OCI-LY7 (cell line): ENCODE results near the gene IQGAP2. TPM values are rescaled to one million over a fixed set of nuclear protein-coding genes. Genes with fewer than 3 reads are reported as not detected.

Source experiments
- BruUV-seq: library from RNA; stranded (reverse); fragments of 400-500 nt; replicated peaks from 2 replicates; lab custom pipeline; 2021; lab: Mats Ljungman, UMichigan
- CTCF ChIA-PET: fragments of 300-600 bp; sonication (Branson Sonifier 250); formaldehyde crosslinking; loops from one replicate; lab custom pipeline; 2022; ENCODE audit warnings: antibody characterized with exemption; ENCODE audit not compliant: unreplicated experiment; lab: Charles Lee
- POLR2A ChIA-PET: fragments of 300-600 bp; sonication (Branson Sonifier 250); formaldehyde crosslinking; loops from one replicate; lab custom pipeline; 2022; ENCODE audit warnings: antibody characterized with exemption; lab: Charles Lee
- DNase-seq: peaks from one replicate; pipeline ENCODE4 v3.0.0-alpha.2; 2015; ENCODE audit warnings: low spot score
- H2AFZ ChIP-seq: fragments of 200-600 bp; sonication (generic), shearing (Covaris generic); 2 replicates; pipeline ENCODE4 v1.6.1; 2014; ENCODE audit warnings: mild to moderate bottlenecking, antibody characterized with exemption, low read length, moderate library complexity
- H3K27ac ChIP-seq: fragments of 200-600 bp; sonication (generic); 2 replicates; pipeline ENCODE4 v1.5.1; 2014; ENCODE audit warnings: mixed run types, low read depth, mild to moderate bottlenecking, moderate library complexity, low read length, inconsistent platforms; ENCODE audit not compliant: poor library complexity, severe bottlenecking
- H3K36me3 ChIP-seq: fragments of 200-600 bp; sonication (generic); 2 replicates; pipeline ENCODE4 v1.6.1; 2014; ENCODE audit warnings: mild to moderate bottlenecking, antibody characterized with exemption, low read length, moderate library complexity, mixed read lengths; ENCODE audit not compliant: insufficient read depth
- H3K4me1 ChIP-seq: fragments of 200-600 bp; sonication (generic); 2 replicates; pipeline ENCODE4 v1.5.1; 2014; ENCODE audit warnings: mild to moderate bottlenecking, low read length; ENCODE audit not compliant: insufficient read depth, poor library complexity, severe bottlenecking
- H3K4me2 ChIP-seq: fragments of 200-600 bp; sonication (generic); 2 replicates; pipeline ENCODE4 v1.6.1; 2014; ENCODE audit warnings: mild to moderate bottlenecking, low read length
- H3K4me3 ChIP-seq: fragments of 200-600 bp; sonication (generic); 2 replicates; pipeline ENCODE4 v1.5.1; 2014; ENCODE audit warnings: mild to moderate bottlenecking, low read depth, low read length; ENCODE audit not compliant: poor library complexity, severe bottlenecking
- H3K79me2 ChIP-seq: fragments of 200-600 bp; sonication (generic); 2 replicates; pipeline ENCODE4 v1.6.1; 2016; ENCODE audit warnings: low read depth, mild to moderate bottlenecking, low read length, moderate library complexity, mixed read lengths; ENCODE audit not compliant: insufficient read depth
- H3K9me2 ChIP-seq: fragments of 200-600 bp; sonication (generic); 2 replicates; pipeline ENCODE4 v1.6.1; 2016; ENCODE audit warnings: mild to moderate bottlenecking, low read length, mixed read lengths; ENCODE audit not compliant: insufficient read depth
- H3K9me3 ChIP-seq: fragments of 200-600 bp; sonication (generic); 2 replicates; pipeline ENCODE4 v1.6.1; 2014; ENCODE audit warnings: mild to moderate bottlenecking, mixed run types, low read length, mixed read lengths
- H4K20me1 ChIP-seq: fragments of 200-600 bp; sonication (generic); 2 replicates; pipeline ENCODE4 v1.6.1; 2014; ENCODE audit warnings: mild to moderate bottlenecking, antibody characterized with exemption, low read length, moderate library complexity, mixed read lengths; ENCODE audit not compliant: insufficient read depth
- CTCF ChIP-seq: fragments of 200-600 bp; sonication (generic); conservative IDR thresholded peaks from 2 replicates; pipeline ENCODE4 v1.5.1; 2014; ENCODE audit warnings: mild to moderate bottlenecking, antibody characterized with exemption, low read length, moderate library complexity, mixed read lengths
- EZH2phosphoT487 ChIP-seq: fragments of 200-600 bp; sonication (generic); IDR thresholded peaks from 2 replicates; pipeline ENCODE4 v1.6.1; 2018; ENCODE audit warnings: low read depth, borderline replicate concordance, mild to moderate bottlenecking, mixed run types, antibody characterized with exemption, low read length, moderate library complexity, mixed read lengths
- intact Hi-C: fragments of 100-400 bp; cut with micrococcal nuclease; formaldehyde crosslinking; loops from one replicate; pipeline ENCODE4 v1.10.0; 2022; ENCODE audit not compliant: unreplicated experiment
- total RNA-seq, 2 experiments: library from RNA; depleted of rRNA in 1 of 2; stranded (reverse); fragments of >200 nt in 1 of 2; shearing (Covaris generic) in 1 of 2; gene quantifications; 2 replicates each; pipeline ENCODE4 v1.2.3, GENCODE V29; 2014 to 2022

IQGAP2 gene
- total RNA-seq, 2 experiments from 2014 or later = 30.0 to 50.2 TPM

DNA sequence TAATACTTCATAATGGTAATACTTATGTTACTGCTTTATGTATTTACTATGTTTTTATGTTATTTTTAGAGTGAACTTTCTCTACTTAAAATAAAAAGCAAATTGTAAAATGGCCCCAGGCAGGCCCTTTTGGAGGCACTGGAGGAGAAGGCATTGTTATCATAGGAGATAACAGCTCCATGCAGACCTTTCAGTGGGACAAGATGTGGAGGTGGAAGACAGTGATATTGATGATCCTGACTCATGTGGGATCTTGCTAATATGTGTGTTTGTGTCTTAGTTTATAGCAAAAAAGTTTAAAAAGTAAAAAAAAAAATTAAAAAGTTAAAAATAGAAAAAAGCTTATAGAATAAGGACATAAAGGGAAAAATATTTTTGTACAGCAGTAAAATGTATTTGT, 74.5 kb downstream of the IQGAP2 start:
- intact Hi-C loops = no loop called here
- Histone ChIP-seq H3K79me2 (no peaks in the 10 kb centered on the region), H3K9me3 (no peaks in the 10 kb centered on the region), H2AFZ (no peak overlapping the region), H3K4me2 (no peak overlapping the region), H3K36me3 (peaks cover 3% of the 10 kb centered on the region; the same call in 1 of the 2 replicates), H3K27ac (no peak overlapping the region), H3K4me1 (peaks cover 16% of the 10 kb centered on the region), H3K4me3 (no peak overlapping the region), H4K20me1 (no peaks in the 10 kb centered on the region), H3K9me2 (no peaks in the 10 kb centered on the region)
- BruUV-seq = no TSS peak
- DNase-seq = no peak
- CTCF ChIA-PET = no interaction called here
- POLR2A ChIA-PET = interaction anchor here (0.6 to 1.2 kb wide), 2 partner anchors 10 to 105 kb away, joined by 3 read pairs; no protein-coding TSS in a partner anchor
- TF ChIP-seq CTCF (no peak), EZH2phosphoT487 (no peak)

DNA sequence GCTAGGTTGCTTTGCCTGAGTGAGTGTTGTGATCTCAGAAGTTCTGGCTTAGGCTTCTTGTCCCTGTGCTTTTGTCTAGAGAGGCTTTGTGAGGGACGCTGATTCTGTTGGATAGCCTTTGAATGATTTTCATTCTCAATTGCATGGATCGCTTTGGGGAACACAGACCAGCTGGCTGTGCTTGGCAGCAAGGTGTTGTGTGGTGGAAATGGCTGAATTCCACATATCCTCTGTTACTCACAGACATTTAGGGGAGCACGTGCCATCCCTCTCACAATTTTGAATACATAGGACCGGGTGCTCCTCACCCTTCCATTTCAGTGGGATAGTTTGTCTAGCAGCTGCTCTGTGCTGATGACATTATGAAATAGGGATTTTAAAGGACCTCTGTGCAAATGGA, 76.2 kb downstream of the IQGAP2 start:
- Histone ChIP-seq H3K4me1 (no peaks in the 10 kb centered on the region), H3K4me2 (no peak overlapping the region), H3K9me2 (no peaks in the 10 kb centered on the region), H3K4me3 (no peak overlapping the region), H4K20me1 (no peaks in the 10 kb centered on the region), H2AFZ (no peak overlapping the region), H3K9me3 (no peaks in the 10 kb centered on the region), H3K27ac (no peak overlapping the region), H3K79me2 (no peaks in the 10 kb centered on the region), H3K36me3 (peaks cover 3% of the 10 kb centered on the region; the same call in 1 of the 2 replicates)
- DNase-seq = no peak
- intact Hi-C loops = no loop called here
- CTCF ChIA-PET = no interaction called here
- BruUV-seq = no TSS peak
- TF ChIP-seq CTCF = no peak
- POLR2A ChIA-PET = no interaction called here

- no peaks in the 10 kb centered on the region for H4K20me1 ChIP-seq
- ChIA-PET CTCF (no interaction called here), POLR2A (interaction anchor here (0.7 kb wide), 1 partner anchor 10 kb away, joined by 3 read pairs; no protein-coding TSS in a partner anchor)
- H3K4me1 ChIP-seq = no peaks in the 10 kb centered on the region
- H3K9me3 ChIP-seq = no peaks in the 10 kb centered on the region
- H3K79me2 ChIP-seq = no peaks in the 10 kb centered on the region
- intact Hi-C loops = no loop called here
- H2AFZ ChIP-seq = no peak overlapping the region
- no TSS peak for BruUV-seq
- DNase-seq = no peak
- peaks cover 3% of the 10 kb centered on the region; the same call in 1 of the 2 replicates for H3K36me3 ChIP-seq
- H3K9me2 ChIP-seq = no peaks in the 10 kb centered on the region
- no peak for TF ChIP-seq EZH2phosphoT487
- no peak overlapping the region for H3K4me3 ChIP-seq
- no peak overlapping the region for H3K4me2 ChIP-seq
- no peak overlapping the region for H3K27ac ChIP-seq
Observed at GRCh38 chr5:76479973-76480667, 77.0 kb downstream of the IQGAP2 start.
